Breast epithelium (tissue), 4 donors: ENCODE results near the gene LRFN4. TPM values are rescaled to one million over a fixed set of nuclear protein-coding genes. Genes with fewer than 3 reads are reported as not detected.

Experiments
- DNase-seq, 2 donors: peaks; one replicate each; pipeline ENCODE4 v3.0.0-alpha.2; 2019; ENCODE audit warnings: low spot score in 2 of 2
- H3K27ac ChIP-seq, 2 donors: fragments of 200-600 bp; sonication (generic) in 1 of 2; one replicate each; pipeline ENCODE4 v1.5.1; 2016 to 2019; ENCODE audit warnings: mild to moderate bottlenecking in 1 of 2
- H3K27me3 ChIP-seq, 2 donors: fragments of 200-600 bp; sonication (generic) in 1 of 2; one replicate each; pipeline versions ENCODE4 v1.5.1 to v1.6.0; 2017 to 2019; ENCODE audit warnings: control low read depth in 1 of 2, mild to moderate bottlenecking in 1 of 2
- H3K36me3 ChIP-seq: fragments of 200-600 bp; one replicate; pipeline ENCODE4 v1.5.1; 2019
- H3K4me1 ChIP-seq, 2 donors: fragments of 200-600 bp; sonication (generic); one replicate each; pipeline ENCODE4 v1.5.1; 2016 to 2019; ENCODE audit warnings: control low read depth in 1 of 2
- H3K4me3 ChIP-seq, 3 donors: fragments of 200-600 bp; sonication (generic); 1 replicate in 2 of 3; 2 replicates in 1 of 3; pipeline ENCODE4 v1.5.1; 2016 to 2019; ENCODE audit warnings: mild to moderate bottlenecking in 3 of 3, moderate library complexity in 2 of 3
- H3K9me3 ChIP-seq, 2 donors: fragments of 200-600 bp; sonication (generic) in 1 of 2; one replicate each; pipeline ENCODE4 v1.5.1; 2016 to 2019; ENCODE audit warnings: control low read depth in 1 of 2
- POLR2A ChIP-seq: fragments of 450-650 bp; IDR thresholded peaks from one replicate; pipeline ENCODE4 v1.6.1; 2016; ENCODE audit warnings: antibody characterized with exemption, mild to moderate bottlenecking, moderate library complexity
- POLR2AphosphoS5 ChIP-seq, 3 donors: sonication (generic); formaldehyde crosslinking; IDR thresholded peaks; one replicate each; pipeline ENCODE4 v1.6.1; 2017; ENCODE audit warnings: antibody characterized with exemption in 3 of 3
- intact Hi-C: fragments of 100-400 bp; cut with DNase I; formaldehyde crosslinking; loops from one replicate; pipeline ENCODE4 v1.15.1; 2023; ENCODE audit warnings: low total_unique reads
- total RNA-seq, 3 donors: library from RNA; depleted of rRNA; stranded (reverse); fragments of >200 nt; gene quantifications; one replicate each; pipeline ENCODE4 v1.1.0, GENCODE V29; 2016
- TF ChIP-seq, protein P1 (sequence below), 3 donors: fragments of 450-650 bp; IDR thresholded peaks; one replicate each; pipeline ENCODE4 v1.5.1; 2016 to 2017; ENCODE audit warnings: antibody characterized with exemption in 3 of 3, mild to moderate bottlenecking in 3 of 3, moderate library complexity in 3 of 3

Gene LRFN4
- total RNA-seq, 3 donors from 2014 or later, result 5.2 to 14.4 (median 11.7) TPM

DNA sequence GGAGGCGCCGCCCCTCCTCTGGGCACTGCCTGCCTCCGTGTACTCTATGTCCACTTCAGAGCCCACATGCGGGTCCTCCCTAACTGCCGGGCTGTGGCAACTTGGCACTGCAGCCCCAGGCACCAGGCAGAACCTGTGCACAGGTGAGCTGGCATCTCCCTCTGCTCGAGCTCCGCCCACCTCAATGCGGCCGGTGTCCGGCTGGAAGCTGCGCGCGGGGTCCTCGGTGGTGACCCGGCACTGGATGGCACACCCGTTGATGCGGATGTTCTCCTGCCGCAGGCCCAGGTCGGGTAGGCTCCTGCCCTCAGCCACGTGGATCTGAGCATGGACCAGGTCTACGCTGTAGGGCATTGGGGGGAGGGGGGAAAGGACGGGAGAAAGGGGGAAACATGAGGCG is 9.1 kb downstream of the LRFN4 start:
- intact Hi-C loops, result no loop called here

DNA sequence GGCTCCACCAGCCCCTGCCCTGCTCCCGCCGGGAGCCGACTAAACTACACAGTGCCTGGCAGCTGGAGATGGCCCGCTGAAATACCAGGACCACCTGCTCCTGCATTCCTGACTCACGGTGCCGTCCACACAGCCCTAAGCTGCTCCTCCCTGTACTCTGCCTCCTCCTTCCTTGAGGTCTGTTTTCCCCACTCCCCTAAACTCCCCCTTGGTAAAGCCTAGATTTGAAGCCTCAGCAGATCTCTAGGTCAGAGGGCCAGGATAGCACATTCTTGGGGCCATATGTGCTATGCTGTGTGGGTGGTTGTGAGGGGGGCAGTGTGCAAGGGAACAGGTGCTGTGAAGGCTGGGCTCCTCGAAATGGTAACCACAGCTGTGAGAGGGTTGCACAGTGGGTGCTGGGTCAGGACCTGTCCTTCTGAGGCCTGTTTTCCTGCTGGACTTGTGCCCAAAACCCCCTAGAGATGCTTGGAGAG is 9.7 kb downstream of the LRFN4 start:
- Histone ChIP-seq H3K9me3 (no peaks in the 10 kb centered on the region), H3K36me3 (no peaks in the 10 kb centered on the region), H3K27me3 (no peaks in the 10 kb centered on the region), H3K27ac (no peak overlapping the region), H3K4me1 (no peaks in the 10 kb centered on the region), H3K4me3 (no peak overlapping the region)
- intact Hi-C loops, result no loop called here
- DNase-seq, result no peak
- TF ChIP-seq POLR2A (no peak), POLR2AphosphoS5 (IDR thresholded peaks at IDR 0.05) (no peak)
- TF ChIP-seq, protein P1, sequence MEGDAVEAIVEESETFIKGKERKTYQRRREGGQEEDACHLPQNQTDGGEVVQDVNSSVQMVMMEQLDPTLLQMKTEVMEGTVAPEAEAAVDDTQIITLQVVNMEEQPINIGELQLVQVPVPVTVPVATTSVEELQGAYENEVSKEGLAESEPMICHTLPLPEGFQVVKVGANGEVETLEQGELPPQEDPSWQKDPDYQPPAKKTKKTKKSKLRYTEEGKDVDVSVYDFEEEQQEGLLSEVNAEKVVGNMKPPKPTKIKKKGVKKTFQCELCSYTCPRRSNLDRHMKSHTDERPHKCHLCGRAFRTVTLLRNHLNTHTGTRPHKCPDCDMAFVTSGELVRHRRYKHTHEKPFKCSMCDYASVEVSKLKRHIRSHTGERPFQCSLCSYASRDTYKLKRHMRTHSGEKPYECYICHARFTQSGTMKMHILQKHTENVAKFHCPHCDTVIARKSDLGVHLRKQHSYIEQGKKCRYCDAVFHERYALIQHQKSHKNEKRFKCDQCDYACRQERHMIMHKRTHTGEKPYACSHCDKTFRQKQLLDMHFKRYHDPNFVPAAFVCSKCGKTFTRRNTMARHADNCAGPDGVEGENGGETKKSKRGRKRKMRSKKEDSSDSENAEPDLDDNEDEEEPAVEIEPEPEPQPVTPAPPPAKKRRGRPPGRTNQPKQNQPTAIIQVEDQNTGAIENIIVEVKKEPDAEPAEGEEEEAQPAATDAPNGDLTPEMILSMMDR (IDR thresholded peaks at IDR 0.05), result no peak

More for the DNA sequence above, 9.1 kb downstream of the LRFN4 start:
- no peaks in the 10 kb centered on the region for H3K27me3 ChIP-seq
- TF ChIP-seq POLR2AphosphoS5 (IDR thresholded peaks at IDR 0.05) (no peak), POLR2A (no peak)
- TF ChIP-seq, protein P1 (IDR thresholded peaks at IDR 0.05), result no peak
- no peak overlapping the region for H3K4me3 ChIP-seq
- H3K27ac ChIP-seq, result no peak overlapping the region
- no peaks in the 10 kb centered on the region for H3K9me3 ChIP-seq
- no peak for DNase-seq
- H3K4me1 ChIP-seq, result no peaks in the 10 kb centered on the region
- no peaks in the 10 kb centered on the region for H3K36me3 ChIP-seq

DNA sequence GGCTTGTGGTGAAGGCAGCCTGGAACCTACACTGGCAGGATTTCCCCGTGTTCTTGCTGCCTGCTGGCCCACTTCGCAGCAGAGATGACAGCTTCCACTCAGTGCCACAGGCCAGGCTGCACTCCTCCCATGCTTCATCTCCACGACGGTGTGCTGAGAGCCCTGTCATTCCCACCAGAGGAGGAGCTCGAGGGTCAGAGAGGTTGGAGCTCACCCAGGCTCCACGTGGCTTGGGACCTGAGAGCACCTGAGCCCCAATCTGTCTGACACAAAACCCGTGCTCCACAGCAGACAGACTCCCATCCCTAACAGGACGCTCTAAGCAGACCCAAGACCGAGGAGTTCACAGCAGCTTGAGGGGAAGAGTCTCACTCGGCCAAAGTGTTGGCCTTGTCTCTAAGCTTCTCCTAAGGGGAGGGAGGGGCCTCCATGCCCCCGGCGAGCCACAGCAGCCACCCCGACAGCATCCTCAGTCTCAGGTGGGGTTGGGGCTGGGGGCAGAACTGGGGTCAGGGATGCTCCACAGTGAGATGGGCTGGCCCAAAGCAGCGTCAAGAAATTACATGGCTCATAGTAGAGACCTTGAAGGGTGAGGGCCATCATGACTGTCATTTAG is 10.7 kb downstream of the LRFN4 start:
- Histone ChIP-seq H3K4me1 (no peaks in the 10 kb centered on the region), H3K36me3 (no peaks in the 10 kb centered on the region), H3K27ac (no peak overlapping the region), H3K27me3 (no peaks in the 10 kb centered on the region), H3K4me3 (no peak overlapping the region), H3K9me3 (no peaks in the 10 kb centered on the region)
- DNase-seq, result no peak
- TF ChIP-seq POLR2AphosphoS5 (IDR thresholded peaks at IDR 0.05) (no peak), POLR2A (no peak)
- TF ChIP-seq, protein P1 (IDR thresholded peaks at IDR 0.05), result no peak
- intact Hi-C loops, result no loop called here

GRCh38 chr11:66868082-66868725 is 11.3 kb downstream of the LRFN4 start:
- no peaks in the 10 kb centered on the region for H3K9me3 ChIP-seq
- no peak overlapping the region for H3K4me3 ChIP-seq
- no peak for DNase-seq
- no peaks in the 10 kb centered on the region for H3K36me3 ChIP-seq
- no peaks in the 10 kb centered on the region for H3K4me1 ChIP-seq
- intact Hi-C loops, result no loop called here
- TF ChIP-seq POLR2AphosphoS5 (IDR thresholded peaks at IDR 0.05) (no peak), POLR2A (no peak)
- TF ChIP-seq, protein P1 (IDR thresholded peaks at IDR 0.05), result no peak
- no peaks in the 10 kb centered on the region for H3K27me3 ChIP-seq
- H3K27ac ChIP-seq, result no peak overlapping the region
